ENCODE results near the gene COL5A2.

GRCh38 chr2:189159717-189160116, 19.8 kb downstream of the COL5A2 start:
- TF ChIP-seq CTCF (IDR thresholded peaks at IDR 0.05) (no peak), EZH2 (IDR thresholded peaks at IDR 0.05) (no peak)
